Natural killer cell (primary cell): ENCODE results near the gene MAP4K1. TPM values are rescaled to one million over a fixed set of nuclear protein-coding genes. Genes with fewer than 3 reads are reported as not detected.

Source experiments
- ATAC-seq, 3 donors: fragments of 150-1000 bp in 2 of 3; fragments of 200-7000 bp in 1 of 3; cut with Tn5 transposase; 1 replicate in 1 of 3; 2 replicates in 2 of 3; pipeline ENCODE4 v1.10.0; 2021; ENCODE audit warnings: mild to moderate bottlenecking in 2 of 3, moderate library complexity in 2 of 3
- DNase-seq, 2 donors: peaks; one replicate each; pipeline versions ENCODE4 v3.0.0 to v3.0.0-alpha.2; 2013 to 2021; ENCODE audit warnings: mixed read lengths in 1 of 2
- H3K27ac ChIP-seq: one replicate; pipeline ENCODE4 v1.5.1; 2013; ENCODE audit warnings: mild to moderate bottlenecking, low read length
- H3K27me3 ChIP-seq: one replicate; pipeline ENCODE4 v1.6.1; 2013; ENCODE audit warnings: low read length; ENCODE audit not compliant: control insufficient read depth, insufficient read depth
- H3K36me3 ChIP-seq: one replicate; pipeline ENCODE4 v1.6.1; 2013; ENCODE audit warnings: low read length; ENCODE audit not compliant: control insufficient read depth, insufficient read depth
- H3K4me1 ChIP-seq: one replicate; pipeline ENCODE4 v1.6.1; 2013; ENCODE audit warnings: low read length; ENCODE audit not compliant: control insufficient read depth, insufficient read depth
- H3K4me3 ChIP-seq: one replicate; pipeline ENCODE4 v1.5.1; 2013; ENCODE audit warnings: low read length
- H3K9me3 ChIP-seq: one replicate; pipeline ENCODE4 v1.6.1; 2013; ENCODE audit warnings: low read length; ENCODE audit not compliant: control insufficient read depth, insufficient read depth
- H3K27ac Mint-ChIP-seq, 2 donors: one replicate each; pipeline ENCODE4 v1.8.0; 2022; ENCODE audit warnings: mild to moderate bottlenecking in 2 of 2, mixed read lengths in 2 of 2, moderate library complexity in 1 of 2
- H3K27me3 Mint-ChIP-seq, 2 donors: one replicate each; pipeline ENCODE4 v1.8.0; 2022; ENCODE audit warnings: low read depth in 2 of 2, mixed read lengths in 2 of 2
- H3K36me3 Mint-ChIP-seq: one replicate; pipeline ENCODE4 v1.8.0; 2022; ENCODE audit warnings: mixed read lengths
- H3K4me1 Mint-ChIP-seq, 2 donors: one replicate each; pipeline ENCODE4 v1.8.0; 2022; ENCODE audit warnings: mixed read lengths in 2 of 2
- H3K4me3 Mint-ChIP-seq: one replicate; pipeline ENCODE4 v1.8.0; 2022; ENCODE audit warnings: mild to moderate bottlenecking, moderate library complexity, mixed read lengths
- H3K9me3 Mint-ChIP-seq, 2 donors: one replicate each; pipeline ENCODE4 v1.8.0; 2022; ENCODE audit warnings: mixed read lengths in 2 of 2
- CTCF ChIP-seq: fragments of 200-600 bp; IDR thresholded peaks from one replicate; pipeline ENCODE4 v1.8.0; 2022; ENCODE audit warnings: antibody characterized with exemption
- WGBS: methylation state at CpG from one replicate; pipeline ENCODE4 v1.1.7; 2013; ENCODE audit warnings: missing lambda C conversion rate; ENCODE audit not compliant: insufficient coverage; 5-methylcytosine and 5-hydroxymethylcytosine counted together
- intact Hi-C: fragments of 100-400 bp; cut with micrococcal nuclease; formaldehyde crosslinking; loops from one replicate; pipeline ENCODE4 v1.14.2; 2022
- total RNA-seq, 4 donors: library from RNA; stranded (reverse); fragments of 120-200 nt in 1 of 4; gene quantifications; one replicate each; pipeline versions ENCODE4 v1.2.3 to v1.2.4, GENCODE V29; 2013 to 2022

Gene MAP4K1
- total RNA-seq, 3 donors from 2014 or later (not counting 1 experiment from before 2014, with no cell fraction given), result 162 to 201 (median 163) TPM

- intact Hi-C loops, result no loop called here
- Mint-ChIP-seq H3K4me3 (no peak overlapping the region), H3K4me1 (peaks cover 8 to 10% of the 10 kb centered on the region in 2 donors), H3K9me3 (no peaks in the 10 kb centered on the region), H3K36me3 (peaks cover 7% of the 10 kb centered on the region), H3K27me3 (no peaks in the 10 kb centered on the region), H3K27ac (no peak overlapping the region)
- no peak for TF ChIP-seq CTCF
- no peaks in the 10 kb centered on the region for H3K9me3 ChIP-seq
- 98% methylated on average over 6 of the region's 6 CpGs for WGBS
- no peak for DNase-seq
- no peaks in the 10 kb centered on the region for H3K27me3 ChIP-seq
- H3K4me3 ChIP-seq, result no peak overlapping the region
- ATAC-seq, result no peak
- no peak overlapping the region for H3K27ac ChIP-seq
- H3K4me1 ChIP-seq, result peaks cover under 1% of the 10 kb centered on the region
- H3K36me3 ChIP-seq, result peaks cover 64% of the 10 kb centered on the region
These were observed 11.8 kb upstream of the MAP4K1 start for GRCh38 chr19:38629568-38629967.

GRCh38 chr19:38626401-38626800, 8.6 kb upstream of the MAP4K1 start:
- no peaks in the 10 kb centered on the region for H3K9me3 Mint-ChIP-seq
- no peak overlapping the region for H3K4me3 Mint-ChIP-seq
- ATAC-seq, result no peak
- H3K27me3 Mint-ChIP-seq, result no peaks in the 10 kb centered on the region
- DNase-seq, result no peak
- Histone ChIP-seq H3K36me3 (peaks cover 76% of the 10 kb centered on the region), H3K27me3 (no peaks in the 10 kb centered on the region), H3K27ac (no peak overlapping the region), H3K4me3 (no peak overlapping the region), H3K9me3 (no peaks in the 10 kb centered on the region), H3K4me1 (no peaks in the 10 kb centered on the region)
- H3K36me3 Mint-ChIP-seq, result peaks cover 7% of the 10 kb centered on the region
- WGBS, result over 99% methylated on average over 4 of the region's 4 CpGs
- H3K4me1 Mint-ChIP-seq, result peaks cover 0 to 5% of the 10 kb centered on the region in 2 donors
- H3K27ac Mint-ChIP-seq, result no peak overlapping the region
- intact Hi-C loops, result no loop called here
- TF ChIP-seq CTCF, result no peak

GRCh38 chr19:38624822-38625221, 7.1 kb upstream of the MAP4K1 start:
- Mint-ChIP-seq H3K36me3 (peaks cover 7% of the 10 kb centered on the region), H3K4me1 (peaks cover 6 to 10% of the 10 kb centered on the region in 2 donors), H3K4me3 (no peak overlapping the region), H3K27me3 (no peaks in the 10 kb centered on the region), H3K27ac (no peak overlapping the region), H3K9me3 (no peaks in the 10 kb centered on the region)
- Histone ChIP-seq H3K27ac (no peak overlapping the region), H3K4me1 (peaks cover 5% of the 10 kb centered on the region), H3K9me3 (no peaks in the 10 kb centered on the region), H3K27me3 (no peaks in the 10 kb centered on the region), H3K36me3 (peaks cover 73% of the 10 kb centered on the region), H3K4me3 (no peak overlapping the region)
- DNase-seq, result no peak
- intact Hi-C loops, result no loop called here
- WGBS, result 99% methylated on average over 3 of the region's 3 CpGs
- ATAC-seq, result no peak
- no peak for TF ChIP-seq CTCF
